ENCODE measurements around the gene MYO5B.
"Not testable (repeated sequence)": the region's sequence is repeated elsewhere in the genome, so short reads cannot be mapped to it uniquely, and the experiment has no call there.

MYO5B gene

GRCh38 chr18:50194631-50195532 lies at the start of gene MYO5B:
Gene MYO5B (minus strand): TSS chr18:50195147. CDS start chr18:50194793, 354 bp downstream.
- in situ Hi-C loops (cut with HindIII; ENCODE audit: low pct_unique_long_range_greater_than_20kb, low sequenced_read_pairs) = no loop called here
- peak; percentile 85 to 92 for DNase-seq (ENCODE audit: low read depth in 1 of 2, low spot score in 1 of 2)
- no peak for TF ChIP-seq JUND (IDR thresholded peaks at IDR 0.05; ENCODE audit: low read depth)

GRCh38 chr18:50241768-50242167 lies 46.8 kb upstream of the MYO5B start:
- DNase-seq (ENCODE audit: low read depth in 1 of 2, low spot score in 1 of 2) = peak in 1 of 2 experiments; percentile 6
- in situ Hi-C loops (cut with HindIII; ENCODE audit: low pct_unique_long_range_greater_than_20kb, low sequenced_read_pairs) = not testable (repeated sequence)

GRCh38 chr18:50240080-50240563 lies 45.2 kb upstream of the MYO5B start:
- in situ Hi-C loops (cut with HindIII; ENCODE audit: low pct_unique_long_range_greater_than_20kb, low sequenced_read_pairs) = no loop called here
- no peak for DNase-seq (ENCODE audit: low read depth in 1 of 2, low spot score in 1 of 2)
- no peak for TF ChIP-seq JUND (IDR thresholded peaks at IDR 0.05; ENCODE audit: low read depth)

- TF ChIP-seq JUND (IDR thresholded peaks at IDR 0.05; ENCODE audit: low read depth) = no peak
- no peak for DNase-seq (ENCODE audit: low read depth in 1 of 2, low spot score in 1 of 2)
- in situ Hi-C loops (cut with HindIII; ENCODE audit: low pct_unique_long_range_greater_than_20kb, low sequenced_read_pairs) = no loop called here
These were observed 37.5 kb upstream of the MYO5B start for GRCh38 chr18:50232419-50232818.

- no peak for TF ChIP-seq JUND (IDR thresholded peaks at IDR 0.05; ENCODE audit: low read depth)
- in situ Hi-C loops (cut with HindIII; ENCODE audit: low pct_unique_long_range_greater_than_20kb, low sequenced_read_pairs) = no loop called here
- DNase-seq (ENCODE audit: low read depth in 1 of 2, low spot score in 1 of 2) = no peak
These were observed 36.7 kb upstream of the MYO5B start for GRCh38 chr18:50231621-50232020.

GRCh38 chr18:50220249-50220648 lies 25.3 kb upstream of the MYO5B start:
- in situ Hi-C loops (cut with HindIII; ENCODE audit: low pct_unique_long_range_greater_than_20kb, low sequenced_read_pairs); DNase-seq (ENCODE audit: low read depth in 1 of 2, low spot score in 1 of 2): not testable (repeated sequence)

GRCh38 chr18:50218432-50219197 lies 23.7 kb upstream of the MYO5B start:
- DNase-seq (ENCODE audit: low read depth in 1 of 2, low spot score in 1 of 2) = peak; percentile 10 to 64
- in situ Hi-C loops (cut with HindIII; ENCODE audit: low pct_unique_long_range_greater_than_20kb, low sequenced_read_pairs) = no loop called here
- TF ChIP-seq JUND (IDR thresholded peaks at IDR 0.05; ENCODE audit: low read depth) = no peak

GRCh38 chr18:50209311-50209710 lies 14.4 kb upstream of the MYO5B start:
- no peak for TF ChIP-seq JUND (IDR thresholded peaks at IDR 0.05; ENCODE audit: low read depth)
- in situ Hi-C loops (cut with HindIII; ENCODE audit: low pct_unique_long_range_greater_than_20kb, low sequenced_read_pairs) = no loop called here
- no peak for DNase-seq (ENCODE audit: low read depth in 1 of 2, low spot score in 1 of 2)

GRCh38 chr18:50207722-50208121 lies 12.8 kb upstream of the MYO5B start:
- no peak for DNase-seq (ENCODE audit: low read depth in 1 of 2, low spot score in 1 of 2)
- in situ Hi-C loops (cut with HindIII; ENCODE audit: low pct_unique_long_range_greater_than_20kb, low sequenced_read_pairs) = no loop called here
- TF ChIP-seq JUND (IDR thresholded peaks at IDR 0.05; ENCODE audit: low read depth) = no peak

GRCh38 chr18:50203801-50204604 lies 9.1 kb upstream of the MYO5B start:
- DNase-seq (ENCODE audit: low read depth in 1 of 2, low spot score in 1 of 2) = peak; percentile 35 to 70
- in situ Hi-C loops (cut with HindIII; ENCODE audit: low pct_unique_long_range_greater_than_20kb, low sequenced_read_pairs) = no loop called here
- TF ChIP-seq JUND (IDR thresholded peaks at IDR 0.05; ENCODE audit: low read depth) = no peak

- in situ Hi-C loops (cut with HindIII; ENCODE audit: low pct_unique_long_range_greater_than_20kb, low sequenced_read_pairs) = no loop called here
- TF ChIP-seq JUND (IDR thresholded peaks at IDR 0.05; ENCODE audit: low read depth) = no peak
- DNase-seq (ENCODE audit: low read depth in 1 of 2, low spot score in 1 of 2) = no peak
These were observed 6.6 kb upstream of the MYO5B start for GRCh38 chr18:50201476-50202018.

- no peak for DNase-seq (ENCODE audit: low read depth in 1 of 2, low spot score in 1 of 2)
- TF ChIP-seq JUND (IDR thresholded peaks at IDR 0.05; ENCODE audit: low read depth) = no peak
- in situ Hi-C loops (cut with HindIII; ENCODE audit: low pct_unique_long_range_greater_than_20kb, low sequenced_read_pairs) = no loop called here
These were observed 5.0 kb upstream of the MYO5B start for GRCh38 chr18:50199921-50200320.
